Measurements from ENCODE around the gene ACAT2.
"Not testable (repeated sequence)": the region's sequence is repeated elsewhere in the genome, so short reads cannot be mapped to it uniquely, and the experiment has no call there.

ACAT2 gene

DNA sequence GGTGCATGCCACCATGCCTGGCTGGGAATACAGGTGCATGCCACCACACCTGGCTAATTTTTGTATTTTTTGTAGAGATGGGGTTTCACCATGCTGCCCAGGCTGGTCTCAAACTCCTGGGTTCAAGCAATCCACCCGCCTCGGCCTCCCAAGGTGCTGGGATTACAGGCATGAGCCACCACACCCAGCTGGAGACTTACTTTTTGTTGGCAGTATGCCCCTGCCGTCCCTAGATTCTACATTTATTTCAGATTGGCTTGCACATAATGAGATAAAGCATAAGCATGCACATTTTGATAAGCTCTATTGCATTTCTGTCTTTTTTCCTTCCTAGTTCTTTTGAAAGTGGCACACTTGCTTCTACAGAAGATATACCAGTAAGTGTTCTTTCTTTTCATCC lies 54.9 kb downstream of the ACAT2 start:
- DNase-seq: not testable (repeated sequence)

DNA sequence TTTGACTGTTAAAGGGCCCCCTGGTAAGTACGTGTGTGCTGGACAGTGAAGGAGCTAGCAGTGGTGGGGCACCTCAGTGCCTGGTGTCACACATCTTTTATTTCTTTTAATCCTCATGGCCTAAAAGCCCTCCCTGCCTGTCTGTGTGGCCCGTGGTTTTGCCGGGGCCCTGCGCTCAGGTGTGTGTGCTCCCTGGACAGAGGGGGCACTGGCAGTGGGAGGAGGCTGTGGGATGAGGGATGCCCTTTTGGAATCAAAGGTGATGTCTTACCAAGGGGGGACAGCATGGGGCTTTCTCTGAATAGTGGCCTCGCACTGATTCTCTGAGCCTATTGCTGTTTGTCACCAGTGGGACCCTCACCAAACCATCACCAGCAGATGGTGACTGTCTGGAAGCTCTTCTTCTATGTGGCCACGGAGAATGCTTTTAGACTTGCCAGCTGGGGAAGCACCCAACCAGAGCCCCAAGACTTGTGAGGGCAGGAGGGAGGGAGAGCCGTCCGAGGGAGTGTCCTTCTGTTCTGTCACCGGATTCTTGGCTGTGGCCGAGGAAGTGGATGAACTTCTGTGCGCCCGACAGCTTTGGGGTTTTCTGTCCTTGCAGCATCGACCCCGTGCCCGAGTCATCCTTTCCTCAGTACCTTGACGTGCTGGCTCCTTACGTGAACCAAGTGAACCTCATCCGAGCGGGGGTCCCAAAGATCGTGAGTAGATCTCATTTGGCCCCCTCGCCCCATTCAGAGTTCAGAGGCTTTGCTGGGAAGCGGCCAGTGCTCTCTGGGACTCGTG lies 56.3 kb downstream of the ACAT2 start:
- no peak for DNase-seq

DNA sequence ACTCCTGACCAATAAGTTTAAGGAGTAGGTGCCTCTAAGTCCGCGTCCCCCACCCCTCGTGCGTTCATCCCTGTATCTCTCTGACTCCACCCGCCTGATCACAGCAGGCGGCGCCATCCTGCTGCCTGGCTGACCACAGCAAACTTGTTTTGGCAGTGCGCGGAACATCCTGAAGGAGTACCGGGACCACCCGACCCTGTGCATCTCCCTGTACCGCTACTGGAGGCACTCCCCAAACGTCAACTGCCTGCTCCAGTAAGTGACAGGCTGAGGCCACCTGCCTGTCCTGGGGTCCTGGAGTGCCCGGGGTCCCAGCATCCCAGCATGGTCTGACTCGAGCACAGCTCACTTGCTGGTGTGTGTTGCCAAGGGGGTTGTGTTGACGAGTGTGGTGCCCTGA lies 57.3 kb downstream of the ACAT2 start:
- no peak for DNase-seq

DNA sequence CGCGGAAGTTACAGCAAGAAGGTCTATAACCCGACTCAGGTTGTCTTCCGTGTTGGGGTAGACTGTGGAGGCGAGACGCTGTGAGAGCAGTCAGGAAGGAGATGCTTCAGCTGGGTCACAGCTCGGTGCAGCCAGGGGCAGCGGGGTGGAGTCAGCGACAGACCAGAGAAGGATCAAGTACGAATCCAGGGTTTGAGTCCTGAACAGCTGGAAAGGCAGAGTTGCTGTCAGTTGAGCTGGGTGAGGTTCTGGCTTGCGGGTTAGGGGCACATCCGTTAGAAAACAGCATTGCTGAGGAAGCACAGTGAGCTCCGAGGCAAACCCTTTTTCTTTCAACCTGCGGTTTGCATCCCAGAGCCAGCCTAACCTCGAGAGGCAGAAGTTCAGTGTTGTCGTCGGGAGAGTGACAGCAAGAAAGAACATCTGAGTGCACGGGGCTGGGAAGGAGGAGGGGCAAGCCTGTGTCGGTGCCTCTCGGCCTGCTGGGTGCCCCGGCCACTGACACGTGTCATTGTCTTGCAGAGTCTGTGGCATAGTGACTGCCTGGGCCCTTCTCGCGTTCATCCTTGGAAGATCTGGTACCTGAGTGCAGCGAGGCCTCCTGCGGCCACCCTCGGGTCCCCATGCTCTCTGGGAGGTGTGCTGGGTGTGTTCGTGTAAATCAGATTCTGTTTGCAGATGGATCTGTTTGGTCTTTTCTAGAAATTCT lies 58.2 kb downstream of the ACAT2 start:
- no peak for DNase-seq

DNA sequence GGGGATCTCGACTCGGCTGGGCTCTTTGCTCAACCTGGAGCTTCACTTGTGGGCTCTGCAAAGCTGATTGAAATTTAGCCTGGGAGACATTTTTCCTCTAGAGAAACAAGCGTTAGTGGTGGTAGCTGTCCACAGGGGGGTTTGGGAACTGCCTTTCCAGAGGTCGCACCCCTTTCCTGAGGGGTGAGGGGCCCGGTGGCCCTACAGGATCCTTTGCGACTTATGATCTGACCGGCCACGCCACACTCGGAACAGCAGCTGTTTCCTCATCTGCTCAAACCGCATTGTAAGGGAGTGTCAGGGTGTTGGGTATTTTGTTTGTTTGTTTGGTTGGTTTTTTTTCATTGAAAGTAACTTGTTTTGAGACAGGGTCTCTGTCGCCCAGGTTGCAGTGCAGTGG lies 59.3 kb downstream of the ACAT2 start:
- DNase-seq: no peak

DNA sequence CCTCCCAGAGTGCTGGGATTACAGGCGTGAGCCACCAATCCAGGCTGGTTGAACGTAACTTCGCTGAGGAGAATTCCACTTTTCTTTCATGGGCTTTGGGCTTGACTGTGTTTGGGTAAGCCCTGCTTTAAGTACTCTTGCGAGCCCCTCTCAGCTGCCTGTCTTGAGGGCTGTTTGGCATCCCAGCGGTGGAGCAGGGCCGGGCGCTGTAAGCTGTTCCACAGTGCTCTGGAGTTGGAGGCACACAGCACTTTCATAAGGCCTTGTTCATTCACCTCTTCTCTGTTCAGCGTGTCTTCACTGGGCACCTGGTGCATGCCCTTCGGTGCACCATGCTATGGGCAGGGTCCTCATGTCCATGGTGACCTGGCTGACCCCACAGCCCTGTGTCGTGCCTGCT lies 59.9 kb downstream of the ACAT2 start:
- no peak for DNase-seq

DNA sequence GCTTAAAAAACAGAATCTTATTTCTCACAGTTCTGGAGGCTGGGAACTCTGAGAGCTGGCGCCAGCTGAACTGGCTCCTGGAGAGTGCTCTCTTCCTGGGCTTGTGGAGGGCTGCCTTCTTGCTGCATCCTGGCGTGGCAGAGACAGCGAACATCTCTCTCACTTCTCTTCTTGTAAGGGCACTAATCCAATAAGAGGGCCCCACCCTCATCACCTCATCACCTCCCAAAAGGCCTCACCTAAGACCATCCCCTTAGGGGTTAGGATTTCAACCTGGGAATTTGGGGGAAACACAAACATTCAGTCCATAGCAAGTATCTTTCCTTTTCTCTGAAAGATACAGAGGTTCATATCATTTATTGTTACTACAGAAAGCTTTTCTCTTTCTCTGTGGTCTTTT lies 62.1 kb downstream of the ACAT2 start:
- no peak for DNase-seq

DNA sequence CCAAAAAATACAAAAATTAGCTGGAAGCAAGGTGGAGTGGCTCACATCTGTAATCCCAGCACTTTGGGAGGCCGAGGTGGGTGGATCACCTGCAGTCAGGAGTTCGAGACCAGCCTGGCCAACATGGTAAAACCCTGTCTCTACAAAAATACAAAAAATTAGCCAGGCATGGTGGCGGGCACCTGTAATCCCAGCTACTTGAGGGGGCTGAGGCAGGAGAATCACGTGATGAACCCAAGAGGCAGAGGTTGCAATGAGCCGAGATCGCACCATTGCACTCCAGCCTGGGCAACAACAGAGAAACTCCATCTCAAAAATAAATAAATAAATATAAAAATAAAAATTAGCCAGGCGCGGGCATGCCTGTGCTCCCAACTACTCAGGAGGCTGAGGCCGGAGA lies 62.8 kb downstream of the ACAT2 start:
- DNase-seq: not testable (repeated sequence)

DNA sequence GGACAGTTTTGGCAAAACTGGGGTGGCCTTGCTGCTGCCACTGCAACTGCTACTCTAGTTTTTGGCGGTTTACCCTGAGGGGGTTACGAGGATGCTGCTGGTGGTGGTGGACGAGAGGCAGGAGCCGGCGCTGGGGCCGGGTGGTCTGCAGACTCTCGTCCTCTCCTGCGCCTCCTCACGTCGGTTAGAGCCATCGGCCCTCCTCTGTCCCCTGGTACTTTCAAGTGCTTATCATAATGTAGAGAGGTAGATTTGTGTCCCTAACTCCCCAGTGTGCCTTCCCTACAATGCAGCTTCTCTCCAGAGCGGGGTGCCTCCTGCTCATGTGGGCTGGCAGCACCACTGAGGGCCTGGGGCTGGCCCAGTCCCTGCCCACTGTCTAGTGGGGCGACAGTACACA lies 64.2 kb downstream of the ACAT2 start:
- no peak for DNase-seq

DNA sequence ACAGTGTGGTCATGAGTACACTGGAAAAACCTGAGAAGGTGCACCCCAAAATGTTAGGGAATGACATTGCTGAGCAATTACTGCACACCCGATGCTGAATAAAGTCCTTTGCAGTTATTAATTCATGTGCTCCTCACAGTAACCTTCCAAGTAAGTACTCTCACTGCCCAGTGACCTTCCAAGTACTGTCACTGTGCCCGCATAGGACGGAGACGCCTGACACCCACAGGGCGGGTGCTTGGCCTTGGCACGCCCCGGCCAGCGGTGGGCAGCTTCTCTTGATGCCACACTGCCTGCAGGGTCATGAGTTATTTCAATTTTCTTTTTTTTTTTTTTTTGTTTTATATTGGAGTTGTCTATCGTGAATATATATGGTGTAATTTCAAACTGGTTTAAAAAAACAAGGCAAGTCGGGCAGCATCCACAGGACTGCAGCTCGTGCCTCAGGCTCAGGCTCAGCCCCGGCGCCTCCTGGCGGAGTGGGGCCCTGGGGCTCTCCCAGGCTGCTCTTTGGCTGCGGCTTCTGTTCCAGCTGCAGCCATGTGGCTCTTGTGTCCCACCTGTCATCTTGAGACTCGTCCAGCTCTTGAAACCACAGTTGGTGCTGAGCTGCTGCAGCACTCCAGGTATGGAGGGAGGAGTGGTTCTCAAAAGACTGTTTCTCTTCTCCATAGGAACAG lies 65.3 kb downstream of the ACAT2 start:
- DNase-seq: no peak

DNA sequence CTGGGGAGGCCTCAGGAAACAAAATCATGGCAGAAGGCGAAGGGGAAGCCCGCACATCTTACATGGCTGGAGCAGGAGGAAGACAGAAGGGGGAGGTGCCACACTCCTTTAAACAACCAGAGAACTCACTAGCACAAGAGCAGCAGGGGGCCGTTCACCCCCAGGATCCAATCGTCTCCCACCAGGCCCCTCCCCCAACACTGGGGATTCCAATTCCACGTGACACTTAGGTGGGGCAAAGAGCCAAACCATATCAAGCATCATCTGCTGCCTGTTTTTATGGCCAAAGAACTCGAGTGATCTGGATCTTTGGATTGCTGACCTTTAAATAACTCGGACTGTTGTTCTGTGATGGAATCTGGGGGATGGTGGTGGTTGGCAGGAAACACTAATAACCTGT lies 66.2 kb downstream of the ACAT2 start:
- peak; percentile 65 for DNase-seq
